Lower lobe of right lung (tissue), 2 donors: ENCODE data around the gene ARHGAP21. TPM values are rescaled to one million over a fixed set of nuclear protein-coding genes. Genes with fewer than 3 reads are reported as not detected.

Experiments used
- ATAC-seq, 2 donors: fragments of 200-7000 bp; cut with Tn5 transposase; one replicate each; pipeline ENCODE4 v1.9.1; 2020 to 2022; ENCODE audit warnings: mild to moderate bottlenecking in 2 of 2, moderate library complexity in 2 of 2
- DNase-seq: peaks from one replicate; pipeline ENCODE4 v3.0.0-alpha.2; 2020
- H3K27ac ChIP-seq: fragments of 200-600 bp; one replicate; pipeline ENCODE4 v1.8.0; 2022
- H3K27me3 ChIP-seq: fragments of 200-600 bp; one replicate; pipeline ENCODE4 v1.8.0; 2022; ENCODE audit warnings: low read depth
- H3K36me3 ChIP-seq: fragments of 200-600 bp; one replicate; pipeline ENCODE4 v1.8.0; 2022; ENCODE audit warnings: mild to moderate bottlenecking
- H3K4me1 ChIP-seq: fragments of 200-600 bp; one replicate; pipeline ENCODE4 v1.8.0; 2022
- H3K4me3 ChIP-seq: fragments of 200-600 bp; one replicate; pipeline ENCODE4 v1.8.0; 2022; ENCODE audit warnings: mild to moderate bottlenecking
- H3K9me3 ChIP-seq: fragments of 200-600 bp; one replicate; pipeline ENCODE4 v1.8.0; 2022
- CTCF ChIP-seq: fragments of 200-600 bp; IDR thresholded peaks from one replicate; pipeline ENCODE4 v1.8.0; 2022; ENCODE audit warnings: antibody characterized with exemption, mild to moderate bottlenecking
- intact Hi-C: fragments of 100-400 bp; cut with DNase I; formaldehyde crosslinking; loops from one replicate; pipeline ENCODE4 v1.11.0; 2022
- total RNA-seq: library from RNA; stranded (reverse); fragmentation: NEBNext Ultra II Directional; extraction: Animal tissue kit (Norgen Biotek cat#: 25700); gene quantifications from one replicate; pipeline ENCODE4 v1.2.1, GENCODE V29; 2021
- donor health status: DM: no; HTN: yes; CAD: no; lungs with severe emphysema.

Gene ARHGAP21
- total RNA-seq, 1 donor from 2014 or later, result 83.1 TPM

GRCh38 chr10:24713086-24713485 lies 10.6 kb downstream of the ARHGAP21 start:
- H3K4me1 ChIP-seq, result peaks cover 35% of the 10 kb centered on the region
- peak in 1 of 2 donors; percentile 43 for ATAC-seq
- H3K36me3 ChIP-seq, result no peaks in the 10 kb centered on the region
- intact Hi-C loops, result no loop called here
- H3K27ac ChIP-seq, result no peak overlapping the region
- H3K4me3 ChIP-seq, result no peak overlapping the region
- no peaks in the 10 kb centered on the region for H3K9me3 ChIP-seq
- no peak for TF ChIP-seq CTCF
- H3K27me3 ChIP-seq, result no peaks in the 10 kb centered on the region
- no peak for DNase-seq

GRCh38 chr10:24711465-24711864 lies 12.2 kb downstream of the ARHGAP21 start:
- DNase-seq (no peak), ATAC-seq (no peak)
- Histone ChIP-seq H3K27ac (no peak overlapping the region), H3K27me3 (no peaks in the 10 kb centered on the region), H3K4me1 (peaks cover 33% of the 10 kb centered on the region), H3K4me3 (no peak overlapping the region), H3K9me3 (no peaks in the 10 kb centered on the region), H3K36me3 (no peaks in the 10 kb centered on the region)
- intact Hi-C loops, result no loop called here
- TF ChIP-seq CTCF, result no peak

GRCh38 chr10:24708081-24708480 lies 15.6 kb downstream of the ARHGAP21 start:
- no peaks in the 10 kb centered on the region for H3K9me3 ChIP-seq
- intact Hi-C loops, result no loop called here
- H3K36me3 ChIP-seq, result no peaks in the 10 kb centered on the region
- H3K27me3 ChIP-seq, result no peaks in the 10 kb centered on the region
- DNase-seq (no peak), ATAC-seq (no peak)
- no peak overlapping the region for H3K4me3 ChIP-seq
- H3K27ac ChIP-seq, result no peak overlapping the region
- TF ChIP-seq CTCF, result no peak
- peaks cover 29% of the 10 kb centered on the region for H3K4me1 ChIP-seq

GRCh38 chr10:24707445-24707844 lies 16.2 kb downstream of the ARHGAP21 start:
- no peak overlapping the region for H3K27ac ChIP-seq
- H3K4me3 ChIP-seq, result no peak overlapping the region
- peaks cover 29% of the 10 kb centered on the region for H3K4me1 ChIP-seq
- DNase-seq, result no peak
- no peak for TF ChIP-seq CTCF
- H3K9me3 ChIP-seq, result no peaks in the 10 kb centered on the region
- no peaks in the 10 kb centered on the region for H3K36me3 ChIP-seq
- ATAC-seq, result no peak
- H3K27me3 ChIP-seq, result no peaks in the 10 kb centered on the region
- intact Hi-C loops, result no loop called here

- TF ChIP-seq CTCF, result no peak
- ATAC-seq (peak; percentile 86), DNase-seq (no peak)
- intact Hi-C loops, result no loop called here
- Histone ChIP-seq H3K4me1 (peaks cover 26% of the 10 kb centered on the region), H3K27ac (no peak overlapping the region), H3K4me3 (no peak overlapping the region), H3K9me3 (no peaks in the 10 kb centered on the region), H3K36me3 (no peaks in the 10 kb centered on the region), H3K27me3 (no peaks in the 10 kb centered on the region)
Observed at GRCh38 chr10:24706479-24707118, 17.1 kb downstream of the ARHGAP21 start.
